NCI-H82 treated with DMSO at 0.1 percent for 48 hours (cell line): ENCODE measurements around the gene ADAMTSL3.
"Not testable (repeated sequence)": the region's sequence is repeated elsewhere in the genome, so short reads cannot be mapped to it uniquely, and the experiment has no call there.

Source experiments
- DNase-seq: peaks from one replicate; lab custom pipeline; 2025; ENCODE audit not compliant: unreplicated experiment; lab: John Stamatoyannopoulos, UW

The ADAMTSL3 gene

GRCh38 chr15:83739629-83740028 is 85.7 kb downstream of the ADAMTSL3 start:
- no peak for DNase-seq

GRCh38 chr15:83745771-83746170 is 91.8 kb downstream of the ADAMTSL3 start:
- no peak for DNase-seq

- DNase-seq: no peak
Measured at GRCh38 chr15:83746231-83746630, 92.3 kb downstream of the ADAMTSL3 start.

GRCh38 chr15:83747050-83747717 is 93.3 kb downstream of the ADAMTSL3 start:
- DNase-seq: no peak

- no peak for DNase-seq
Measured at GRCh38 chr15:83747718-83748110, 93.8 kb downstream of the ADAMTSL3 start.

- DNase-seq: no peak
Measured at GRCh38 chr15:83753872-83754493, 100.1 kb downstream of the ADAMTSL3 start.

GRCh38 chr15:83757291-83757690 is 103.4 kb downstream of the ADAMTSL3 start:
- DNase-seq: not testable (repeated sequence)

GRCh38 chr15:83762367-83762766 is 108.4 kb downstream of the ADAMTSL3 start:
- no peak for DNase-seq

GRCh38 chr15:83764201-83764838 is 110.4 kb downstream of the ADAMTSL3 start:
- no peak for DNase-seq

- DNase-seq: no peak
Measured at GRCh38 chr15:83766339-83766738, 112.4 kb downstream of the ADAMTSL3 start.

GRCh38 chr15:83767741-83768140 is 113.8 kb downstream of the ADAMTSL3 start:
- no peak for DNase-seq

GRCh38 chr15:83769411-83769999 is 115.6 kb downstream of the ADAMTSL3 start:
- DNase-seq: no peak

- no peak for DNase-seq
Measured at GRCh38 chr15:83775738-83776137, 121.8 kb downstream of the ADAMTSL3 start.

GRCh38 chr15:83776986-83777385 is 123.1 kb downstream of the ADAMTSL3 start:
- no peak for DNase-seq

GRCh38 chr15:83783227-83783626 is 129.3 kb downstream of the ADAMTSL3 start:
- no peak for DNase-seq

- no peak for DNase-seq
Measured at GRCh38 chr15:83784975-83785374, 131.1 kb downstream of the ADAMTSL3 start.

GRCh38 chr15:83786336-83786735 is 132.4 kb downstream of the ADAMTSL3 start:
- no peak for DNase-seq

- no peak for DNase-seq
Measured at GRCh38 chr15:83793069-83793468, 139.1 kb downstream of the ADAMTSL3 start.

- DNase-seq: no peak
Measured at GRCh38 chr15:83794209-83794608, 140.3 kb downstream of the ADAMTSL3 start.

- no peak for DNase-seq
Measured at GRCh38 chr15:83809345-83809744, 155.4 kb downstream of the ADAMTSL3 start.

- no peak for DNase-seq
Measured at GRCh38 chr15:83810110-83810509, 156.2 kb downstream of the ADAMTSL3 start.

GRCh38 chr15:83813682-83814081 is 159.8 kb downstream of the ADAMTSL3 start:
- DNase-seq: no peak
